H9 (cell line): ENCODE measurements around the gene KLF15. TPM values are rescaled to one million over a fixed set of nuclear protein-coding genes. Genes with fewer than 3 reads are reported as not detected.

ENCODE experiments used
- DNase-seq: peaks from one replicate; pipeline ENCODE4 v3.0.0-alpha.2; 2017
- H2AFZ ChIP-seq: one replicate; pipeline ENCODE4 v1.6.1; 2013; ENCODE audit warnings: mild to moderate bottlenecking, low read length, control low read depth, moderate library complexity
- H2AK5ac ChIP-seq: 2 replicates; pipeline ENCODE4 v1.6.1; 2013; ENCODE audit warnings: low read length, control low read depth, mixed read lengths; ENCODE audit not compliant: insufficient read length
- H2BK120ac ChIP-seq: one replicate; pipeline ENCODE4 v1.6.1; 2013; ENCODE audit warnings: low read depth, mild to moderate bottlenecking, low read length, control low read depth, inconsistent platforms; ENCODE audit not compliant: poor library complexity, severe bottlenecking
- H2BK12ac ChIP-seq: 2 replicates; pipeline ENCODE4 v1.6.1; 2013; ENCODE audit warnings: low read length, control low read depth, mixed read lengths, low read depth; ENCODE audit not compliant: insufficient read length
- H2BK15ac ChIP-seq: 2 replicates; pipeline ENCODE4 v1.6.1; 2013; ENCODE audit warnings: low read depth, low read length, control low read depth
- H2BK20ac ChIP-seq: one replicate; pipeline ENCODE4 v1.6.1; 2013; ENCODE audit warnings: low read depth, mild to moderate bottlenecking, low read length, control low read depth, inconsistent platforms; ENCODE audit not compliant: poor library complexity, severe bottlenecking
- H2BK5ac ChIP-seq: 2 replicates; pipeline ENCODE4 v1.6.1; 2013; ENCODE audit warnings: low read length, control low read depth, mixed read lengths; ENCODE audit not compliant: insufficient read length
- H3K14ac ChIP-seq: 2 replicates; pipeline ENCODE4 v1.6.1; 2013; ENCODE audit warnings: low read length, control low read depth; ENCODE audit not compliant: insufficient read depth
- H3K18ac ChIP-seq: 2 replicates; pipeline ENCODE4 v1.6.1; 2013; ENCODE audit warnings: low read depth, mild to moderate bottlenecking, mixed read lengths, low read length, control low read depth; ENCODE audit not compliant: insufficient read length
- H3K23ac ChIP-seq: 2 replicates; pipeline ENCODE4 v1.6.1; 2013; ENCODE audit warnings: low read length, control low read depth, mixed read lengths, low read depth; ENCODE audit not compliant: insufficient read length
- H3K23me2 ChIP-seq: 2 replicates; pipeline ENCODE4 v1.6.1; 2013; ENCODE audit warnings: low read depth, mild to moderate bottlenecking, mixed read lengths, low read length, control low read depth; ENCODE audit not compliant: insufficient read length, poor library complexity, severe bottlenecking
- H3K27ac ChIP-seq: 2 replicates; pipeline ENCODE4 v1.5.1; 2013; ENCODE audit warnings: low read length, control low read depth, mixed read lengths, low read depth; ENCODE audit not compliant: insufficient read length
- H3K27me3 ChIP-seq: 2 replicates; pipeline ENCODE4 v1.6.1; 2013; ENCODE audit warnings: low read length, control low read depth, inconsistent platforms; ENCODE audit not compliant: insufficient read depth
- H3K4ac ChIP-seq: 2 replicates; pipeline ENCODE4 v1.6.1; 2013; ENCODE audit warnings: low read depth, mild to moderate bottlenecking, control low read depth, inconsistent platforms, low read length, moderate library complexity
- H3K4me1 ChIP-seq: 2 replicates; pipeline ENCODE4 v1.6.1; 2013; ENCODE audit warnings: low read length, control low read depth, inconsistent platforms; ENCODE audit not compliant: insufficient read depth
- H3K4me2 ChIP-seq: 2 replicates; pipeline ENCODE4 v1.6.1; 2013; ENCODE audit warnings: low read length, control low read depth, mixed read lengths; ENCODE audit not compliant: insufficient read length, insufficient read depth
- H3K56ac ChIP-seq: 2 replicates; pipeline ENCODE4 v1.6.1; 2013; ENCODE audit warnings: low read depth, mild to moderate bottlenecking, mixed read lengths, low read length, control low read depth; ENCODE audit not compliant: insufficient read length
- H3K79me1 ChIP-seq: 2 replicates; pipeline ENCODE4 v1.6.1; 2013; ENCODE audit warnings: low read depth, mild to moderate bottlenecking, moderate library complexity, low read length, control low read depth, inconsistent platforms; ENCODE audit not compliant: insufficient read depth, poor library complexity, severe bottlenecking
- H3K79me2 ChIP-seq: 2 replicates; pipeline ENCODE4 v1.6.1; 2013; ENCODE audit warnings: low read length, control low read depth, inconsistent platforms; ENCODE audit not compliant: insufficient read depth
- H3K9ac ChIP-seq: 2 replicates; pipeline ENCODE4 v1.6.1; 2013; ENCODE audit warnings: low read length, control low read depth, mixed read lengths; ENCODE audit not compliant: insufficient read length; ENCODE audit errors: extremely low read depth
- H3K9me3 ChIP-seq: one replicate; pipeline ENCODE4 v1.6.1; 2013; ENCODE audit warnings: low read depth, low read length, inconsistent platforms; ENCODE audit not compliant: control insufficient read depth
- H3T11ph ChIP-seq: one replicate; pipeline ENCODE4 v1.6.1; 2013; ENCODE audit warnings: mild to moderate bottlenecking, low read length, control low read depth, inconsistent platforms
- H4K20me1 ChIP-seq: one replicate; pipeline ENCODE4 v1.6.1; 2013; ENCODE audit not compliant: control insufficient read depth, insufficient read length, insufficient read depth
- H4K5ac ChIP-seq: 2 replicates; pipeline ENCODE4 v1.6.1; 2013; ENCODE audit warnings: low read depth, mild to moderate bottlenecking, mixed read lengths, low read length, control low read depth; ENCODE audit not compliant: insufficient read length
- H4K8ac ChIP-seq: replicated peaks from 2 replicates; pipeline ENCODE4 v1.6.1; 2013; ENCODE audit warnings: low read length, control low read depth, mixed read lengths, low read depth; ENCODE audit not compliant: insufficient read length
- H4K91ac ChIP-seq: 2 replicates; pipeline ENCODE4 v1.6.1; 2013; ENCODE audit warnings: low read depth, mild to moderate bottlenecking, moderate library complexity, mixed read lengths, low read length, control low read depth; ENCODE audit not compliant: insufficient read length
- H3K27ac Mint-ChIP-seq, 3 experiments: 2 replicates in 2 of 3; 3 replicates in 1 of 3; pipeline ENCODE4 v1.8.0; 2020 to 2021; ENCODE audit warnings: mixed read lengths in 3 of 3, mild to moderate bottlenecking in 1 of 3, moderate library complexity in 1 of 3
- H3K27me3 Mint-ChIP-seq: 2 replicates; pipeline ENCODE4 v1.8.0; 2021; ENCODE audit warnings: low read depth, mild to moderate bottlenecking, moderate library complexity, mixed read lengths
- H3K36me3 Mint-ChIP-seq, 3 experiments: 2 replicates in 2 of 3; 3 replicates in 1 of 3; pipeline ENCODE4 v1.8.0; 2020 to 2021; ENCODE audit warnings: low read depth in 3 of 3, mixed read lengths in 3 of 3; ENCODE audit not compliant: insufficient read depth in 1 of 3
- H3K4me1 Mint-ChIP-seq, 2 experiments: 2 replicates each; pipeline ENCODE4 v1.8.0; 2020; ENCODE audit warnings: mixed read lengths in 2 of 2
- H3K4me3 Mint-ChIP-seq, 2 experiments: 2 replicates in 1 of 2; 3 replicates in 1 of 2; pipeline ENCODE4 v1.8.0; 2020 to 2021; ENCODE audit warnings: mild to moderate bottlenecking in 2 of 2, mixed read lengths in 2 of 2, moderate library complexity in 1 of 2
- H3K9me3 Mint-ChIP-seq, 2 experiments: 2 replicates in 1 of 2; 3 replicates in 1 of 2; pipeline ENCODE4 v1.8.0; 2020; ENCODE audit warnings: mild to moderate bottlenecking in 2 of 2, mixed read lengths in 2 of 2, moderate library complexity in 1 of 2
- WGBS: extraction: QIAGEN DNeasy Blood & Tissue Kit; methylation state at CpG from one replicate; pipeline ENCODE4 v1.1.7; 2013; ENCODE audit warnings: missing lambda C conversion rate, low lambda C conversion rate, mixed read lengths; ENCODE audit not compliant: insufficient read length; ENCODE audit errors: extremely low coverage; 5-methylcytosine and 5-hydroxymethylcytosine counted together
- total RNA-seq: library from RNA; stranded (reverse); gene quantifications from 2 replicates; pipeline ENCODE4 v1.2.1, GENCODE V29; 2021
- TF ChIP-seq, protein P1 (sequence below): fragments of 200-600 bp; sonication (generic); conservative IDR thresholded peaks from 3 replicates; pipeline ENCODE4 v1.8.0; 2021; ENCODE audit warnings: antibody characterized with exemption, mild to moderate bottlenecking

The KLF15 gene
- total RNA-seq, 1 experiment from 2014 or later: 10.8 TPM

DNA sequence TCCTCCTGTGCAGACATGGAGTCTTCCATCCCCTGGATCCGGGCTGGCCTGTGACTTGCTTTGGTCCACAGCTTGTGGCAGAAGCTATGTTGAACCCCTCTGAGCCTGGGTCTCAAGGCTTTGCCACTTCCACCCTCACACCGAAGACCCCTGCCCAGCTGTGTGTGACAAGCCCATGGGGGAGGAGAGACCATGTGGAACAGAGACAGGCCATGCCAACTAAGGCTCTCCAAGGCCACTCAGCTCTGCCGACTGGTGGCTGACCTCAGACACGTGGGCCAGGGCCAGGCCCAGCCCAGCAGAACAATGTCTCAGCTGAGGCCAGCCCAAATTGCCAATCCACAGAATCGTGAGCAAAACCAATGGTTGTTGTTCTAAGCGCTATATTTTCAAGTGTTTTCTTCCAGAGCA lies 21.1 kb upstream of the KLF15 start:
- TF ChIP-seq, protein P1, sequence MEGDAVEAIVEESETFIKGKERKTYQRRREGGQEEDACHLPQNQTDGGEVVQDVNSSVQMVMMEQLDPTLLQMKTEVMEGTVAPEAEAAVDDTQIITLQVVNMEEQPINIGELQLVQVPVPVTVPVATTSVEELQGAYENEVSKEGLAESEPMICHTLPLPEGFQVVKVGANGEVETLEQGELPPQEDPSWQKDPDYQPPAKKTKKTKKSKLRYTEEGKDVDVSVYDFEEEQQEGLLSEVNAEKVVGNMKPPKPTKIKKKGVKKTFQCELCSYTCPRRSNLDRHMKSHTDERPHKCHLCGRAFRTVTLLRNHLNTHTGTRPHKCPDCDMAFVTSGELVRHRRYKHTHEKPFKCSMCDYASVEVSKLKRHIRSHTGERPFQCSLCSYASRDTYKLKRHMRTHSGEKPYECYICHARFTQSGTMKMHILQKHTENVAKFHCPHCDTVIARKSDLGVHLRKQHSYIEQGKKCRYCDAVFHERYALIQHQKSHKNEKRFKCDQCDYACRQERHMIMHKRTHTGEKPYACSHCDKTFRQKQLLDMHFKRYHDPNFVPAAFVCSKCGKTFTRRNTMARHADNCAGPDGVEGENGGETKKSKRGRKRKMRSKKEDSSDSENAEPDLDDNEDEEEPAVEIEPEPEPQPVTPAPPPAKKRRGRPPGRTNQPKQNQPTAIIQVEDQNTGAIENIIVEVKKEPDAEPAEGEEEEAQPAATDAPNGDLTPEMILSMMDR: no peak
- no peak overlapping the region for H2BK15ac ChIP-seq
- H3K18ac ChIP-seq: no peak overlapping the region
- no peaks in the 10 kb centered on the region for H3K79me2 ChIP-seq
- H3K14ac ChIP-seq: no peak overlapping the region
- peaks cover 7% of the 10 kb centered on the region for H3K27me3 Mint-ChIP-seq
- H3K9me3 Mint-ChIP-seq: peaks cover 3 to 6% of the 10 kb centered on the region in 2 experiments; a peak in 4 of 5 replicates
- H2BK20ac ChIP-seq: no peak overlapping the region
- H3K9me3 ChIP-seq: no peaks in the 10 kb centered on the region
- no peak overlapping the region for H3K56ac ChIP-seq
- no peaks in the 10 kb centered on the region for H3K27me3 ChIP-seq
- H3K4me1 Mint-ChIP-seq: peaks cover 17 to 21% of the 10 kb centered on the region in 2 experiments
- H4K20me1 ChIP-seq: no peaks in the 10 kb centered on the region
- no peak overlapping the region for H3T11ph ChIP-seq
- H3K9ac ChIP-seq: no peak overlapping the region
- H2BK120ac ChIP-seq: no peak overlapping the region
- H2BK12ac ChIP-seq: no peak overlapping the region
- no peaks in the 10 kb centered on the region for H3K23me2 ChIP-seq
- no peaks in the 10 kb centered on the region for H3K79me1 ChIP-seq
- no peak overlapping the region for H4K91ac ChIP-seq
- peak overlapping the region in 1 of 3 experiments; percentile 89; a peak in 1 of 7 replicates for H3K27ac Mint-ChIP-seq
- H3K27ac ChIP-seq: no peak overlapping the region
- H3K4me1 ChIP-seq: peaks cover 3% of the 10 kb centered on the region
- H4K5ac ChIP-seq: no peak overlapping the region
- no peak overlapping the region for H3K4me3 Mint-ChIP-seq
- no peak overlapping the region for H3K4ac ChIP-seq
- no peak for DNase-seq
- no peak overlapping the region for H3K23ac ChIP-seq
- H3K36me3 Mint-ChIP-seq: no peaks in the 10 kb centered on the region; a peak in 1 of 7 replicates
- H2AFZ ChIP-seq: no peak overlapping the region
- WGBS: no CpG with 5 or more reads among the region's 6 CpGs
- H2AK5ac ChIP-seq: no peak overlapping the region
- no peak overlapping the region for H2BK5ac ChIP-seq
- H3K4me2 ChIP-seq: no peak overlapping the region
- H4K8ac ChIP-seq: no peak overlapping the region
